Panc1 (cell line): ENCODE results near the gene GATA5. TPM values are rescaled to one million over a fixed set of nuclear protein-coding genes. Genes with fewer than 3 reads are reported as not detected.

Experiments
- ATAC-seq: fragments of 200-7000 bp; cut with Tn5 transposase; 2 replicates; pipeline ENCODE4 v1.9.1; 2020; ENCODE audit warnings: mild to moderate bottlenecking, moderate library complexity
- BruUV-seq: library from RNA; stranded (reverse); fragments of 400-500 nt; replicated peaks from 2 replicates; lab custom pipeline; 2021; lab: Mats Ljungman, UMichigan
- CTCF ChIA-PET: fragments of 300-600 bp; sonication (Branson Sonifier 250); formaldehyde crosslinking; loops from one replicate; lab custom pipeline; 2022; ENCODE audit warnings: antibody characterized with exemption; lab: Charles Lee
- POLR2A ChIA-PET: fragments of 300-600 bp; sonication (Branson Sonifier 250); formaldehyde crosslinking; loops from one replicate; lab custom pipeline; 2022; ENCODE audit warnings: antibody characterized with exemption; lab: Charles Lee
- DNase-seq: peaks from one replicate; pipeline ENCODE4 v3.0.0-alpha.2; 2010; ENCODE audit warnings: low read depth, low spot score
- H3K27ac ChIP-seq: 2 replicates; pipeline ENCODE4 v1.5.1; 2011; ENCODE audit warnings: mild to moderate bottlenecking, low read length, inconsistent platforms
- H3K27me3 ChIP-seq: fragments of 200-500 bp; sonication (Bioruptor generic); 2 replicates; pipeline ENCODE4 v1.6.0; 2014; ENCODE audit warnings: low read length, inconsistent platforms; ENCODE audit not compliant: control insufficient read depth, insufficient read depth
- H3K36me3 ChIP-seq: fragments of 200-500 bp; sonication (Bioruptor generic); 2 replicates; pipeline ENCODE4 v1.5.1; 2014; ENCODE audit warnings: inconsistent platforms, mild to moderate bottlenecking, low read length, moderate library complexity; ENCODE audit not compliant: control insufficient read depth, insufficient read depth
- H3K4me1 ChIP-seq: 2 replicates; pipeline ENCODE4 v1.5.1; 2011; ENCODE audit warnings: inconsistent platforms, mild to moderate bottlenecking, low read length, moderate library complexity; ENCODE audit not compliant: control insufficient read depth, insufficient read depth
- H3K4me3 ChIP-seq, 2 experiments: 2 replicates each; pipeline ENCODE4 v1.5.1; 2011 to 2012; ENCODE audit warnings: low read depth in 2 of 2, low read length in 2 of 2, mild to moderate bottlenecking in 2 of 2, inconsistent platforms in 1 of 2, moderate library complexity in 1 of 2
- H3K9me3 ChIP-seq: fragments of 200-500 bp; sonication (Bioruptor generic); 2 replicates; pipeline ENCODE4 v1.5.1; 2014; ENCODE audit warnings: low read depth, mild to moderate bottlenecking, inconsistent platforms, low read length, moderate library complexity; ENCODE audit not compliant: control insufficient read depth, insufficient read depth
- CTCF ChIP-seq: fragments of 450-650 bp; IDR thresholded peaks from 2 replicates; pipeline ENCODE4 v1.5.1; 2017; ENCODE audit warnings: mild to moderate bottlenecking
- POLR2AphosphoS5 ChIP-seq: IDR thresholded peaks from 2 replicates; pipeline ENCODE4 v1.6.1; 2012; ENCODE audit warnings: mild to moderate bottlenecking, low read depth, low read length, moderate library complexity
- REST ChIP-seq, 2 experiments: IDR thresholded peaks; 2 replicates each; pipeline ENCODE4 v1.6.1; 2011 to 2012; ENCODE audit warnings: low read depth in 2 of 2, control low read depth in 1 of 2, low read length in 1 of 2, mild to moderate bottlenecking in 1 of 2, moderate library complexity in 1 of 2; ENCODE audit not compliant: insufficient read depth in 1 of 2
- SIN3A ChIP-seq: IDR thresholded peaks from 2 replicates; pipeline ENCODE4 v1.6.1; 2012; ENCODE audit warnings: low read depth, mild to moderate bottlenecking, low read length, moderate library complexity, borderline replicate concordance; ENCODE audit not compliant: insufficient read depth
- TCF7L2 ChIP-seq: IDR thresholded peaks from 2 replicates; pipeline ENCODE4 v1.6.1; 2011; ENCODE audit warnings: mild to moderate bottlenecking, low read depth, low read length, inconsistent platforms
- in situ Hi-C: cut with HindIII; loops from 2 replicates; pipeline ENCODE4 v1.10.0; 2016; ENCODE audit warnings: low sequenced_read_pairs, low pct_unique_long_range_greater_than_20kb
- intact Hi-C: fragments of 100-400 bp; cut with micrococcal nuclease; formaldehyde crosslinking; loops from one replicate; pipeline ENCODE4 v1.10.0; 2022; ENCODE audit not compliant: unreplicated experiment
- total RNA-seq: library from RNA; stranded (reverse); gene quantifications from one replicate; pipeline ENCODE4 v1.2.1, GENCODE V29; 2021; ENCODE audit not compliant: unreplicated experiment

Gene GATA5
- total RNA-seq, 1 experiment from 2014 or later: 53.2 TPM

- H3K36me3 ChIP-seq: no peaks in the 10 kb centered on the region
- ChIA-PET POLR2A (interaction anchor here (0.6 kb wide), 1 partner anchor 280 kb away, joined by 7 read pairs; no protein-coding TSS in a partner anchor), CTCF (interaction anchor here (0.5 to 0.6 kb wide), 2 partner anchors 138 to 592 kb away, joined by 3 to 8 read pairs; no protein-coding TSS in a partner anchor)
- ATAC-seq (peak; percentile 0; the same call in 1 of the 2 replicates), DNase-seq (no peak)
- no peaks in the 10 kb centered on the region for H3K27me3 ChIP-seq
- intact Hi-C loops (loop anchor here (10.0 kb wide), 1 partner anchor 315 kb away; the partner anchor contains the start of gene MRGBP), in situ Hi-C loops (no loop called here)
- peaks cover 61% of the 10 kb centered on the region for H3K4me1 ChIP-seq
- no peaks in the 10 kb centered on the region for H3K9me3 ChIP-seq
- H3K4me3 ChIP-seq: peak overlapping the region; percentile 20 to 24; a peak in 3 of 4 replicates
- BruUV-seq: no TSS peak
- peak overlapping the region; percentile 95 for H3K27ac ChIP-seq
- no peak for TF ChIP-seq TCF7L2
Observed at GRCh38 chr20:62479656-62480055, 3.9 kb upstream of the GATA5 start.

- in situ Hi-C loops: no loop called here
- no TSS peak for BruUV-seq
- H3K27me3 ChIP-seq: no peaks in the 10 kb centered on the region
Observed at GRCh38 chr20:62479156-62479555, 3.4 kb upstream of the GATA5 start.

More at GRCh38 chr20:62479156-62479555, 3.4 kb upstream of the GATA5 start:
- no peak for DNase-seq
- Histone ChIP-seq H3K36me3 (no peaks in the 10 kb centered on the region), H3K9me3 (no peaks in the 10 kb centered on the region), H3K4me3 (peak overlapping the region; percentile 20 to 24), H3K4me1 (peaks cover 56% of the 10 kb centered on the region), H3K27ac (peak overlapping the region; percentile 95)
- intact Hi-C loops: loop anchor here (10.0 kb wide), 1 partner anchor 316 kb away; the partner anchor contains the start of gene MRGBP
- ChIA-PET POLR2A (interaction anchor here (0.6 kb wide), 2 partner anchors 71 to 281 kb away, joined by 3 to 7 read pairs; no protein-coding TSS in a partner anchor), CTCF (interaction anchor here (0.5 kb wide), 1 partner anchor 593 kb away, joined by 8 read pairs; no protein-coding TSS in a partner anchor)
- peak; percentile 4 for ATAC-seq
- TF ChIP-seq SIN3A: no peak
- TF ChIP-seq CTCF: no peak
- no peak for TF ChIP-seq TCF7L2
- no peak; the same call in 1 of the 2 replicates for TF ChIP-seq POLR2AphosphoS5
- no peak for TF ChIP-seq REST (IDR thresholded peaks at IDR 0.05; ENCODE audit: insufficient read depth in 1 of 2, low read depth in 2 of 2, low read length in 1 of 2)
